HG02970 (cell line): ENCODE data around the gene PEX6.

Experiments used
- ATAC-seq: cut with Tn5 transposase; IDR thresholded peaks from one replicate; pipeline ENCODE4 v1.9.1; 2021; ENCODE audit warnings: mild to moderate bottlenecking, moderate library complexity, moderate number of reproducible peaks; ENCODE audit not compliant: unreplicated experiment, low FRiP score

PEX6 gene

GRCh38 chr6:42938428-42938796, 40.6 kb downstream of the PEX6 start:
- ATAC-seq = no peak

GRCh38 chr6:42937548-42938427, 41.2 kb downstream of the PEX6 start:
- ATAC-seq = no peak

- no peak for ATAC-seq
Measured at GRCh38 chr6:42936398-42936797, 42.6 kb downstream of the PEX6 start.

GRCh38 chr6:42935322-42935721, 43.7 kb downstream of the PEX6 start:
- ATAC-seq = no peak

GRCh38 chr6:42933205-42933604, 45.8 kb downstream of the PEX6 start:
- no peak for ATAC-seq

GRCh38 chr6:42932412-42932811, 46.6 kb downstream of the PEX6 start:
- ATAC-seq = no peak

GRCh38 chr6:42929821-42930360, 49.1 kb downstream of the PEX6 start:
- peak; percentile 49 for ATAC-seq

- ATAC-seq = peak; percentile 70
Measured at GRCh38 chr6:42928986-42929820, 49.8 kb downstream of the PEX6 start, which contains the start of gene CNPY3. Gene CNPY3, plus strand, starts transcription at chr6:42929480. Its CDS starts 91 bp downstream, at chr6:42929571.

- no peak for ATAC-seq
Measured at GRCh38 chr6:42925248-42925857, 53.6 kb downstream of the PEX6 start.

- ATAC-seq = no peak
Measured at GRCh38 chr6:42923666-42924065, 55.3 kb downstream of the PEX6 start.

GRCh38 chr6:42921801-42922200, 57.2 kb downstream of the PEX6 start:
- ATAC-seq = no peak

GRCh38 chr6:42916288-42916687, 62.7 kb downstream of the PEX6 start:
- ATAC-seq = no peak

- no peak for ATAC-seq
Measured at GRCh38 chr6:42915732-42916131, 63.2 kb downstream of the PEX6 start, which contains the start of gene PTCRA. Gene PTCRA, plus strand, starts transcription at chr6:42916053. Its CDS starts 17 bp downstream, at chr6:42916070.

- ATAC-seq = no peak
Measured at GRCh38 chr6:42914546-42914945, 64.4 kb downstream of the PEX6 start.
